Mammary epithelial cell (primary cell): Measurements from ENCODE around the gene IL1F10.

Experiments used
- CTCF ChIP-seq, 2 donors: IDR thresholded peaks in 1 of 2; conservative IDR thresholded peaks in 1 of 2; 2 replicates each; pipeline ENCODE4 v1.5.1; 2011 to 2012; ENCODE audit warnings: inconsistent platforms in 2 of 2, low read length in 2 of 2, mild to moderate bottlenecking in 2 of 2, control low read depth in 1 of 2, low read depth in 1 of 2; ENCODE audit not compliant: insufficient read depth in 1 of 2; ENCODE audit errors: extremely low read depth in 1 of 2
- EZH2 ChIP-seq: IDR thresholded peaks from 2 replicates; pipeline ENCODE4 v1.6.1; 2012; ENCODE audit warnings: low read length, inconsistent platforms, borderline replicate concordance

- TF ChIP-seq CTCF (conservative IDR thresholded peaks at IDR 0.05 in 1 of 2, IDR thresholded peaks at IDR 0.05 in 1 of 2; ENCODE audit: extremely low read depth in 1 of 2, insufficient read depth in 1 of 2, low read depth in 1 of 2, low read length in 2 of 2) (peak; percentile 60 to 64), EZH2 (no peak)
Observed at GRCh38 chr2:113084249-113085000, 16.7 kb downstream of the IL1F10 start.
